Lower leg skin (tissue), 4 donors: ENCODE measurements around the gene NMNAT2. TPM values are rescaled to one million over a fixed set of nuclear protein-coding genes. Genes with fewer than 3 reads are reported as not detected.

Source experiments
- DNase-seq, 2 donors: peaks; one replicate each; pipeline ENCODE4 v3.0.0-alpha.2; 2019; ENCODE audit warnings: low spot score in 2 of 2
- H3K4me3 ChIP-seq: fragments of 200-600 bp; sonication (generic); 2 replicates; pipeline ENCODE4 v1.5.1; 2017; ENCODE audit warnings: mild to moderate bottlenecking, low read depth; ENCODE audit not compliant: poor library complexity, severe bottlenecking
- CTCF ChIP-seq, 3 donors: fragments of 450-650 bp; IDR thresholded peaks; one replicate each; pipeline ENCODE4 v1.5.1; 2016; ENCODE audit warnings: antibody characterized with exemption in 3 of 3, mild to moderate bottlenecking in 3 of 3, moderate library complexity in 2 of 3
- POLR2A ChIP-seq, 2 donors: fragments of 450-650 bp; IDR thresholded peaks; one replicate each; pipeline ENCODE4 v1.6.1; 2016 to 2017; ENCODE audit warnings: antibody characterized with exemption in 2 of 2, mild to moderate bottlenecking in 1 of 2, moderate library complexity in 1 of 2
- WGBS, 2 donors: methylation state at CpG; one replicate each; pipeline ENCODE4 v1.1.5; 2018; 5-methylcytosine and 5-hydroxymethylcytosine counted together
- intact Hi-C: fragments of 100-400 bp; cut with DNase I; formaldehyde crosslinking; loops from one replicate; pipeline ENCODE4 v1.15.0; 2023; ENCODE audit warnings: low total_unique reads
- total RNA-seq, 4 donors: library from RNA; depleted of rRNA; stranded (reverse); fragments of >200 nt; gene quantifications; one replicate each; pipeline ENCODE4 v1.1.0, GENCODE V29; 2016

Gene NMNAT2
- total RNA-seq, 4 donors from 2014 or later, result 0.23 to 0.34 (median 0.34) TPM; not detected in 1

GRCh38 chr1:183457449-183457848 lies 39.3 kb upstream of the NMNAT2 start:
- DNase-seq, result no peak
- TF ChIP-seq CTCF (IDR thresholded peaks at IDR 0.05), result no peak
- TF ChIP-seq POLR2A (IDR thresholded peaks at IDR 0.05), result no peak
- H3K4me3 ChIP-seq, result no peak overlapping the region
- intact Hi-C loops, result no loop called here
- WGBS, 2 donors, result 88 to 93% methylated on average over 3 of the region's 3 CpGs

- no peak overlapping the region for H3K4me3 ChIP-seq
- TF ChIP-seq CTCF (IDR thresholded peaks at IDR 0.05), result no peak
- TF ChIP-seq POLR2A (IDR thresholded peaks at IDR 0.05), result no peak
- no peak for DNase-seq
- intact Hi-C loops, result no loop called here
- 87 to 94% methylated on average over 1 of the region's 1 CpG for WGBS, 2 donors
These were observed 38.6 kb upstream of the NMNAT2 start for GRCh38 chr1:183456826-183457225.

DNA sequence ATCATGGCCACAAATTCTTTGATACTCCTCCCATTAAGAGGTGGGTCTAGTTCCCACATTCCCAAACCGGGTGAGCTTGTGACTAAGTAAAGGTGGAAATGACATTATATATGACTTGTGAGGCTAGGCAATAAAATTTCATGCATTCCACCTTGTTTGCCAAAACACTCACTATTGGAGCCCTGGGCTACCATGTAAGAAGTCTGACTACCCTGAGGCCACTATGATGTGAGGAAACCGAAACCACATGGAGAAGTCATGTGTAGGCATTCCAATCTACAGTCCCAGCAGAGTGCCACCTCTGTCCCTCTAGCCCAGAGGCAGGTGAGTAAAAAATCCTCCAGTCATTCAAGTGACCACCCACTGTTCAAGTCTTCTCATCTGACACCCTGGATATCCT lies 36.2 kb upstream of the NMNAT2 start:
- no peak for TF ChIP-seq CTCF (IDR thresholded peaks at IDR 0.05)
- no peak for TF ChIP-seq POLR2A (IDR thresholded peaks at IDR 0.05)
- no peak overlapping the region for H3K4me3 ChIP-seq
- WGBS, 2 donors, result 44% methylated on average over 2 of the region's 2 CpGs
- intact Hi-C loops, result no loop called here
- DNase-seq, result no peak

DNA sequence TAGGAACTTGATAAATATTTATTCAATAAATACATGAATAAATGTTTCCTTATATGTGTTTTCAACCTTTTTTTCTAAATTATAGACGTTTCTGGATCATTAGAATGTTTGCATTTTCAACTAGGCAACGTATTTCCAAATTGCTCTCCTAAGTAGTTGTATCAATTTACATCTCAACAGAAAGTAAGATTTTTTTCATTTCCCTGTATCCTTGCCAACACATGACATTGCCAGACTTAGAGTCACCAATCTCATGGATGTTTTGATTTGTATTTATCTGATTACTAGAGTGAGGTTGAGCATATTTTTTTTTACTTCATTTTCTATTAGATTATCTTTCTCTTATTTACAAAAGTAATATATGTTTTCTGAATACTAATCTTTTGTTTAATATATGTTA lies 31.9 kb upstream of the NMNAT2 start:
- H3K4me3 ChIP-seq, result no peak overlapping the region
- no peak for DNase-seq
- TF ChIP-seq POLR2A (IDR thresholded peaks at IDR 0.05) (no peak), CTCF (IDR thresholded peaks at IDR 0.05) (no peak)
- intact Hi-C loops, result no loop called here
- 23 to 32% methylated on average over 2 of the region's 2 CpGs for WGBS, 2 donors

GRCh38 chr1:183449223-183449770 lies 31.1 kb upstream of the NMNAT2 start:
- TF ChIP-seq POLR2A (IDR thresholded peaks at IDR 0.05) (no peak), CTCF (IDR thresholded peaks at IDR 0.05) (no peak)
- WGBS, 2 donors, result 92 to 93% methylated on average over 13 of the region's 13 CpGs
- intact Hi-C loops, result no loop called here
- DNase-seq, result no peak
- H3K4me3 ChIP-seq, result no peak overlapping the region

GRCh38 chr1:183444243-183444642 lies 26.1 kb upstream of the NMNAT2 start:
- WGBS, 2 donors, result 58 to 63% methylated on average over 3 of the region's 3 CpGs
- DNase-seq, result no peak
- intact Hi-C loops, result no loop called here
- TF ChIP-seq POLR2A (IDR thresholded peaks at IDR 0.05) (no peak), CTCF (IDR thresholded peaks at IDR 0.05) (no peak)
- no peak overlapping the region for H3K4me3 ChIP-seq
